Measurements from ENCODE around the gene ROBO2.
A peak's percentile ranks its signal among the peaks of the same experiment; 100 is the strongest.

ROBO2 gene

DNA sequence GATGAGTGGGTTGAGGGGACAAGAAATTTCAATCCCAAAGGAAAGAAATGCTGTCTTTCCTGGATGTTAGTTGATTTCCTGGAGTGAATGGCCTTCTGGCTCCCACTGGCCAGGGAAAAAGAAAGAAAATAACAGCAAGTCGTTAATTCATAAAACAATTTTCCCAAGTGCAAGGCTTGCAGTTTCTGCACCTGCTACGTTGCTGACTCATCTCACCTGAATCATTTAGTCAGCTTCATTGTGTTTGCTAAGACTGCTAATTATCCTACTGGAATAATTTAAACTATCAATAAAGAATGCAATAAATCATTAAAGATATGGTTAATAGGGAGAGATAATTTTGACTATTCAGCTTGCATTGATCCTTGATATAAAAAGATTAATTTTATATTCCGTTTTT lies 387.6 kb downstream of the ROBO2 start:
- DNase-seq: no peak

DNA sequence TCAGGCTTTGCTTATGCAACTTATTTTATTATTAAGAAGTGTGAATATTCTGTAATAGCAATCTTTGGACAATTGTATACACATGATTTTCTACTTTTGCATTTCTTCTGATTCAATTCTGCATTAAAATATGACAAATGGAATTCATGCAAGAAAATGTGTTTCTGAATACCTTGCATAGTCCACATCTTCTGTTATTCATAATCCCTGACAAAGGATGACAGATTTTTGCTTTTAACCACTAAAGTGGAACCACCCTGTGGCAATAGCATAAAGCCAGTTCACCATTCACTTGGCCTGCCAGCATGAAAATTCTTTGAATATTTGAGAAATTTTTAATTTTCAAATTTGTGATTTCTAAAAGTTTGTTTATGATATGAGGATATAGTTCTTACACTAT lies 397.0 kb downstream of the ROBO2 start:
- DNase-seq: no peak

DNA sequence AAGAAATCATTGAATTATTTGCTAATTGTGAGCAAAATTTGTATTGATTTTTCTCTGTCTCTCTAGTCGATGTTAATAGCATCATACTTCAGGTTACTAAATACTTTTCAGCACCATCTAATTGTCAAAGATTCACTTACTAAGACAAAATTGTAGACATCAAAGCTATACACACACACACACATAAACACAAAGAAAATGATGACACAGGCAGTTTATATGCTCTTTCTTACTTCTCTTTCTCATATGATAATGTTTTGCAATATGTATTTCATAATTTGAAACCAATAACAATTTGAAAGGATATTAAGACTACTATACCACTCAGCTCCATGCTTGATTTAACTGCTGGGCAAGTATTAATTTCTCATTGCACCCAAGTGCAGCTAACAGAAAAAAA lies 406.2 kb downstream of the ROBO2 start:
- no peak for DNase-seq

DNA sequence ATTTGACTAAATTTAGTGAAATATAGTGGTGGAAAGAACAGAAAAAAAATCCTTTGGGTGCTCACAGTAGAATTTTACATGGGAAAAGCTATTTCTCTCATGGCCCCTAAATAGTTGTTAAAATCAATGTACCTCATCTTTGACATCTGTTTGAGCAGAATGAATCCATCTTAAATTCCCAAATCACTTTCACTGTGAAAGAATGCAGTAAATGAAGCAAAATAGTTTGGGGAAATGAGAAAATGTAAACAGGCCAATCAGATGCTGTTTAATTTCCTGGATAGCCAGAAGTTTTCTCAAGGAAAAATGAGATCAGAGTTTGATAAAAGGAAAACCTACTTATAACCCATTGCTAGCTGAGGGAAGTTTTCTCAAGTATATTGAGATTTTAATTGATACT lies 406.9 kb downstream of the ROBO2 start:
- DNase-seq: no peak

- DNase-seq: no peak
Observed at GRCh38 chr3:77449459-77450350, 409.8 kb downstream of the ROBO2 start.

DNA sequence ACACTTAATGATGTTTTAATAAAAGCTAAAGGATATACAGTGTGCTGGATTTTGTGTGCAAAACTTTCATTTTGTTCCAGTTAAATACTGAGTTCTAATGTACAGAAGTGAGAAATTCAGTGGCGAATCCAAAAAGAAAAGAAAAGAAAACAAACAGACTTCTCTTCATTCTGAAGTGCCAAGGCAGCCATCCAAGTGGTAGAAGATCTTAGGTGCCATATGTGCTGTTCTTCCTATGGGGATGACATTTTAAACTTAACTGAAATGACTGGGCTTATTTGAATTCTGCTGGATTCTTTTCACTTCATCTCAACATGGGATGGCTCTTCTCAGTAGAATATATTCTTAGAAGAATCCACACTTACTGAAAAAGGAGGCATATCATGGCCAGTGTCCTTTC lies 416.5 kb downstream of the ROBO2 start:
- DNase-seq: no peak

- DNase-seq: no peak
Observed at GRCh38 chr3:77456906-77457305, 417.0 kb downstream of the ROBO2 start.

DNA sequence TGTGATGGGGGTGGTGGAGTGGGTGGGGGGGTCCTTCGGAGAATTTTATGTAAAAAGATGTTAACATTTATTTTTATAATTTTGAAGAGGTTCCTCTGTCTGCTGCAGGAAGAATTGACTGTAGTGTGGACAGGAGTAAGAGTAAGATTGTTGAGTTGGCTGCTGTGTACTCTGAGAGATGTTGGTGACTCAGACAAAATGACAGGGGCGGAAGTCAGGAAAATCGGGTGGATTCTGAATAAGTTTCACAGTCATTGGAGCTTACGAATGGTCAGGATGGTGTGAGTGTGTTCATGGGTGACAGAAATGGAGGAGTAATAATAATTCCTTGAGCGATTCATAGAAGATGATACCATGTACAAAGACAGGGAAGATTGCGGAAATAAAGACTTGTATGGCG lies 420.0 kb downstream of the ROBO2 start:
- no peak for DNase-seq

DNA sequence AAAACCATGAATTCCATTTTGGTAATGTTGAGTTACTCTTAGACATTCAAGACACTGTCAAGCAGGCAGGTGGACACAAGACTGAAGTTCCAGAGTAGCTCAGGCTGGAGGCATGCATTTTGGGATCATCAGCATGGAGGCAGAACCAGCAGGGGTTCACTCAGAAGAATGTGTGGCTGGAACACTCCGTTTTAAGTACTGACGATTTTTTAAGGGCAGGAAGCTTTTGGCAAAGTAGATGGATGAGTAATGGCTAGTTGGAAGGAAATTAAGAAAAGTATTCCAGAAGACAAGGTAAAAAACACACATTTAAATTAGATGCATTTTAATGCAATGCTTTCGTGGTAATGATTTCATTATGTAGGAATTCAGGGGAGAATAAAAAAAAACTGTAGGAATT lies 420.4 kb downstream of the ROBO2 start:
- DNase-seq: no peak

GRCh38 chr3:77462951-77463350 lies 423.1 kb downstream of the ROBO2 start:
- DNase-seq: no peak

DNA sequence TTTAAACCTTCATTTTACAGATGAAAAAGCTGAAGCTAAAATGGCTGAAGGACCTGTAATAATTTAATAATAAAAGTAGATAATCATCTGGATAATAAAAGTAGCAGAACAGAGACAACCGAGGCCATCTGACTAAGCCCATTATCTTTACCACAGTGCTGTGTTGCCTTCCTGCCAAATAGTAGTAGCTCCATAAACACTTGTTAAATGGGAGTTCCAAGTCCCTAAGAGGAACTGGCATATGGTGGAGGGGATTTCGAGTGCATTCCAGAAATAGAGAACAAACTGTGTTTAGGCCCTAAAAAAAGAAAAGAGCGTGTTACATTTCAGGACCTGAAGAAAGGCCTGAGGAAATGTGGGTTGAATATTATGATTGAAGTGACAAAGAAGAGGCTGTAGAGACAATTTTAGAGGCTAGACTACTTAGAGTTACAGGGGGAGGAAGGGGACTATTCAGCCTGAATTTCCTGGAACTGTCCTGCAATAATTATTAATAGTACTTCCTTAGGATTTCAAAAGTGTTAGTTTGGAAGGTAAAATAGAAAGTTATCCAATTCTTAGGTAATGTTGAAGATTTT lies 424.3 kb downstream of the ROBO2 start:
- no peak for DNase-seq

DNA sequence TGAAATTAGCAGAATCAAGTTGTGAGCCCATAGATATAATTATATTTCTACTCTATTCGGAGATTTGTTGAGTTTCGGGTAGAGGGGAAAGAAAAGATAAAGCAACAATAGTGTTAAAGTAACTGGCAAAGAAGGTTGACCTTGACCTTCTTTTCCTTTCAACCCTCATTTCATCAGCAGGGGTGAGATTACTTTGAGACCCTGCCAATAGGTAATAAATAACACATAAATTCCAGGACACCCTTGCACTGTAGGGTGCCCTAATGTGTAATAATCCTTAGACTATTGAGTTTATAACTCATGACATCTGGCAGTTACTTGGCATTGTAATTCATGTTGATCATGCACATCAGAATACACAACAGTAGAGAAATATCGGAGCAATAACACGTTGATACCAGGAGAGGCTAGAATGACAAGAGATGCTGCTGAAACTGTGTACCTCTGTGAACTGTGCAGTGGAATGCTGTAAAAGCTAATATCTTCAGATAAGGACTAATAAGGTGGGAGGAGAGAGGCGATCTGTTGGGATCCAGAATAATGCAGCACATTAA lies 426.7 kb downstream of the ROBO2 start:
- DNase-seq: no peak

DNA sequence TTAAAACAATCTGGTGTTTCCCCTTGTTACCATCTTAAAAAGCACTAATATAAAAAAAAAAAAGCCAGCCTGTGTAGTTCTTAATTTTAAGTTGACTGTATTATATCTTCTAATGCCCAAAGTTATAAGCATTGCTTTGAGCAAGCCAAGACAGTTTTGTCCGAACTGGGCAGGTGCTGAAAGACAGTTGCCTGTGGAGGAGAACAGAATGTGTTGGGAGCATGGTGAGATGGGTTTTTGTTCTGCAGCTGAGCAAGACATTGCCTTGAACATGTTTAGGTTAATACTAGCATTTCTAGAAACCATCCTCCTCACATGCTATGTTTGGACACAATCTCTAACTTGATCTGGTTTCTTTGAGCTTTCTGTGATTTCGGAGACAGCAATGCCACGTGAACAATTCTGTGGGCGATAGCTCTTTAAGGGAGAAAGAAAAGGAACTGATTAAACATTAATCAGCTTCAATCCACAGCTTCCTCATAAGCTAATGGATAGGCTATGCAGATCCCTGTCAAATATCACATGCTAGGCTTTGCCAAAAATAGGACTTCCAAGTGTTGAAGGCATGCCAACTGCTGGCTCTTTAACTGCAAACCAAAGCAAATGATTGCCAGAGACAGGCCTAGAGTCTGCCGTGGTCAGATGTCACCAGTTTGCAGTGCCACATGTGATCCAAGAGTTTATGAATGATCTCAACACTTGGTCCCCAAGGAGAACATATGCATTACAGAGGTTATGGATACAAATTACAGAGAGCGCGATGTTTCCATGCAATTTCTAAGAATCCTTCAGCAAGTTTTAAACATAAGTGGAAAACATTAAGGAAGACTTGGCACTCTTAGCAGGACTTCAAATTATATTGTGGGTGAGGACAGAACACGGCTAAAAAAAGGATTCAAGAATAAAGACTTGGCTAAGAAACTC lies 428.1 kb downstream of the ROBO2 start:
- peak; percentile 89 for DNase-seq

DNA sequence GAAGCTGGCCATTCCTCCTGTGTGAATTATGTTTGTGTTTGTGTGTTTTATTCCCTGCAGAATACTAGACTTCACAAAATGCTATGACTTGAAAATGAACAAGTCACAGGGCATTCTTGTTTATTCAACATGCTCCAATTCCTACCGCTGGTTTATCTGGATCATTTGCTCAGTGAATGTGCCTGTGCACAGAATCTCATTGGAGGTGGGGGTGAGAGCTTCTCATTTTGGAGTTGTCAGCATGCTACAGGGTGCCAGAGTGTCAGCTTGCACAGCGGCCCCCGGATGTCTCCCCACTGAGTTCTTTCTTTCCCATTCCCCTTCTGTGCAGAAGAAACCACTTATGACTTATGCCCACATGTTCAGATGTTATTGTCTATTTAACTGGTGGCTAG lies 428.7 kb downstream of the ROBO2 start:
- peak; percentile 51 for DNase-seq

DNA sequence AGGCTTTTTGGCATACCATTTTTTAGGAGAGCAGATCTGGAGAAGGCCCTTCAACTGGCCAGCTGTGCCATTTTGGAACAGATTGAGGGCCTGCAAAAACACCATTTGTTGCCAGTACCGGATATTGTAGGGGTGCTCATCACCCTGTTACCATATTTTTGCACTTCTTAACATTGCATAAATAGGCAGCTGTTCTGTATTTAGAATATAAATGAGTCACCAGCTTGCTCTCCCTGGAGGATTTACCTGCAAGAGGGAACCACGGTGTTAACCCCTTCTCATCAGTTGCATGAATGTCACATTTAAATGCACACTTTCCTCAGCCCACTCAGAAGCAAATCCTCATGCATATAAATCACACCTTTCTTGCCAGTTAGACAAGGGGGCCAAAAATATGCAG lies 435.6 kb downstream of the ROBO2 start:
- DNase-seq: no peak

- DNase-seq: no peak
Observed at GRCh38 chr3:77479021-77479420, 439.1 kb downstream of the ROBO2 start.

GRCh38 chr3:77489216-77489615 lies 449.3 kb downstream of the ROBO2 start:
- DNase-seq: no peak

GRCh38 chr3:77491961-77492360 lies 452.1 kb downstream of the ROBO2 start:
- no peak for DNase-seq

- no peak for DNase-seq
Observed at GRCh38 chr3:77500721-77501120, 460.8 kb downstream of the ROBO2 start.

DNA sequence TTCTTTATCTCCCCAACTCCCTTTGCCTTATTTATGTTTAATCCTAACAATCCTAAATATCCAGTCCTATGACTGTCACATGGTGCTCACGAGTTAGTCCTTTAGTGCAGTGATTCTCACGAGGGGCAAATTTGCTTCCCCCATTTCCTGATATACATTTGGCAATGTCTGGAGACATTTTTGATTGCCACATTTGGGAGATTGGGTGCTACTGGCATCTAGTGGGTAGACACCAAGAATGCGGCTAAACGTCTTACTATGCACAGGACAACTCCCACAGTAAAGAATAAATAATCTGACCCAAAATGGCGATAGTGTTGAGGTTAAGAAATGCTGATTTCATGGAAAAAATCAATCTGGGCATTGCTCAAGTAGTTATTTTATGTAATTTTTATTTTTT lies 466.5 kb downstream of the ROBO2 start:
- no peak for DNase-seq

- DNase-seq: no peak
Observed at GRCh38 chr3:77513542-77513941, 473.6 kb downstream of the ROBO2 start.

GRCh38 chr3:77514766-77515165 lies 474.9 kb downstream of the ROBO2 start:
- no peak for DNase-seq

DNA sequence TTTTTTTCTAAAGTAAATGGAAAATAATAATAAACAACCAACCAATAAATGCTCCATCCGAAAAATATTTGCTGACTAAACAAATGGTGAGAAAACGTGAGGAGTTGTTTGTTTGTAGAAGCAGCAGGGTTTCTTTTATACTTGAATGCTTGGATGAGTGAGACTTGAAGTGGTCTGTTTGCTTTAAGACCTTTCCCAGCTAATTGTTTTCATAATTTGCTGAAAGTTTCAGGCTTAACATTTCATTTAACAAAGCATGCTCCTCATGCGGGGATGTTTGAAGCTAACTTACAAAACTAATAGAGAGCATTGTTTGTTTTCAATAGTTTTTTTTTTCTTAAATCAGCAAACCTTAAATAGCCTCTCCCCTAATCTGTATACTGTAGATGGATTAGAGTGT lies 484.6 kb downstream of the ROBO2 start:
- DNase-seq: no peak

All from right hindlimb (tissue), 1 donor.